ES-I3 (cell line): Measurements from ENCODE around the gene FAM107A.

Experiments used
- H3K36me3 ChIP-seq: 2 replicates; pipeline ENCODE4 v1.6.1; 2013; ENCODE audit warnings: mild to moderate bottlenecking, low read length, control low read depth, moderate library complexity; ENCODE audit not compliant: insufficient read depth
- H3K4me1 ChIP-seq: 2 replicates; pipeline ENCODE4 v1.6.1; 2013; ENCODE audit warnings: mild to moderate bottlenecking, control low read depth, low read length; ENCODE audit not compliant: insufficient read depth
- H3K9ac ChIP-seq: 2 replicates; pipeline ENCODE4 v1.6.1; 2013; ENCODE audit warnings: low read depth, mild to moderate bottlenecking, low read length, moderate library complexity
- H3K9me3 ChIP-seq: 2 replicates; pipeline ENCODE4 v1.6.1; 2013; ENCODE audit warnings: mild to moderate bottlenecking, low read length, moderate library complexity; ENCODE audit not compliant: control insufficient read depth, insufficient read depth

FAM107A gene

DNA sequence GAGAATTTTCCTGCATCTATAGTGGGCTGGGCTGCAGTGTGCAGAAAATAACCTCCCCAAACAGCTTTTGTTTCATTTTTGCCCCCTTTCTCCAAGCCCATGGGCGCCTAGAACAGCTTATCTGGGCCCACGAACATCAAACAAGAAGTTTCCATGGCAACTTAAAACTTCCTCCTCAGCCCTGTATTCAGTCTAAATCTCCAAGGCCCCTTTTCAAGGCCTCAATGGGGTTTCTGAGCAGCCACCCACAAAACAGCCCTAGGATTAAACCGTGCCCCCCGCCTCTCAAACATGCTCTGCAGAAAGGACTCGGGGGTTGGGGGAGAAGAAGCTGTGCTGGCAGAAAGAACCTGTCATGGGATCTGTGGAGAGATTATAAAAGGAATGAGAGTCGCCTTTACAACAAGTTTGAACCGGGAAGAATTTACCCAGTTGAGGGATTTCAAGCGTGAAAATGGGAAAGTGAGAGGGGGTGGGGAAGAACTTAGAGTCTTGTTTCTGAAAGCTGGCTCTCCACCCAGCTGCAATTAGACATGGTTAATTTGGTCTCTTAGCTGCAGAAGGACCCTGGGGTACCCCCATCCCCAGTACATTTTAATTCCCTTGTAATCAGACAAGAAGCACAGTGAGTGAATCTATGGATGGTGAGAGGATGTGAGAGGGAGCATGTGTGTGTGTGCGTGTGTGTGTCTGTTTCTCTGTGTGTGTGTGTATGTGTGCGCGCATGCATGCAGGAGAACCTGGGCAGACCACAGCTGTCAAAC lies 4.3 kb upstream of the FAM107A start:
- Histone ChIP-seq H3K4me1 (peaks cover 28% of the 10 kb centered on the region), H3K36me3 (no peaks in the 10 kb centered on the region), H3K9ac (no peak overlapping the region), H3K9me3 (no peaks in the 10 kb centered on the region)

DNA sequence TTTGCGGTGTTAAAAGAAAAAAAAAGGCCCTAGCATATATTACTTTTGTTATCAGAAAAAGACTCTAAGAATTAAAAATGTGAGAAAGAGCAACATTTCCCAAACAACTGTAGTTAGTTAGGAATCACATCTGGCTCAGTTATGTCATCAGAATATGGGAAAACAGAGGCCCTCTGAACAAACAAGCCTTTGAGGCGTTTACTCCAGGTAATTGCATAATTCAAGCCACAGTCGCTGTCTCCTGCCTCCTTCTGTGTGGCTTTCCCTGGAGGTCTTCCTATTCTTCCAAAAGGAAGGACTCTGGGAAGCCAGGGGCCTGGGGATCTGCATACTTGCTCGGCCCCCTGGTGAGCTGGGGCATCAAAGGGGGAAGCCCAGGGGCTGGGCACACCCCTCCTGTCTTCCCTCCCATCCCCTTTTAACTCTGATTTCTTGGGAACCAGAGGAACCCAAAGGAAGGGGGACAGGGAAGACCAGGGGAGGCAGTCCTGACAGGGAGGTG lies 3.7 kb upstream of the FAM107A start:
- Histone ChIP-seq H3K9me3 (no peaks in the 10 kb centered on the region), H3K4me1 (peaks cover 27% of the 10 kb centered on the region), H3K36me3 (no peaks in the 10 kb centered on the region), H3K9ac (no peak overlapping the region; the same call in 1 of the 2 replicates)

DNA sequence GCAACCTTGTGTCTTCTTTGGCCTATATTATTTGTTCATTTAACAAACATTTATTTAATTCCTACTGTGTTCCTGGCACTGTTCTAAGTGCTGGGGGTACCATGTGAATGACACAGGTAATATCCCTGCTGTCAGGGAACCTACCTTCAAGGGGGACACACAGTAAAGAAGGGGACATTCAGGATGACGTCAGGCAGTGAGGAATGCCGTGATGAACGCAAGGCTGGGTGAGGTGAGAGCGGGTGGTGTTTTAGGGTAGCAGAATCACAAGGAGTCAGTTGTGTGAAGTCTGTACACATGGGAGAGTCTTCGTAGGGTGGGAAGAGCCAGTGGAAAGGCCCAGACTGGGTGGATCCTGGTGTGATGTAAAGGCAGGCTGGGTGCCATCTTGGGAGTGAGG lies 1.7 kb upstream of the FAM107A start:
- no peaks in the 10 kb centered on the region for H3K36me3 ChIP-seq
- no peak overlapping the region for H3K9ac ChIP-seq
- H3K4me1 ChIP-seq: peaks cover 31% of the 10 kb centered on the region
- no peaks in the 10 kb centered on the region for H3K9me3 ChIP-seq

DNA sequence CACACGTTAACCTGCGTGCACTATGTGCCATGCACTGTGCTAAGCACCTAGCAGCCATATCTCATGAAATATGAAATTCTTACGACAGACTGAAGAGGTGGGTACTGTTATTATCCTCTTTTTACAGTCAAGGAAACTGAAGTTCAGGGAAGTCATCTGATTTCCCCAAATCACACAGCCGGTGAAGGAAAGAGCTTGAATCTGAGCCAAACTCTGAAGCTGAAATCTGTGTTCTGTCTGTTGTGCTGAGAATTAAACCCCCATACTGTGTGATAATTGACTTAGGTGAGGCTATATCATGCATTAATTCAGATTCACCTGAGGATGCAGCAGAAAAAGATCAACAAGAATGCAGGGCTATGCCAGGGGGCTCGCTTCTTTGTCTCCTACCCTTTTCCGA lies 475 bp downstream of the FAM107A start:
- Histone ChIP-seq H3K36me3 (no peaks in the 10 kb centered on the region), H3K9ac (no peak overlapping the region), H3K9me3 (no peaks in the 10 kb centered on the region), H3K4me1 (peaks cover 35% of the 10 kb centered on the region)

DNA sequence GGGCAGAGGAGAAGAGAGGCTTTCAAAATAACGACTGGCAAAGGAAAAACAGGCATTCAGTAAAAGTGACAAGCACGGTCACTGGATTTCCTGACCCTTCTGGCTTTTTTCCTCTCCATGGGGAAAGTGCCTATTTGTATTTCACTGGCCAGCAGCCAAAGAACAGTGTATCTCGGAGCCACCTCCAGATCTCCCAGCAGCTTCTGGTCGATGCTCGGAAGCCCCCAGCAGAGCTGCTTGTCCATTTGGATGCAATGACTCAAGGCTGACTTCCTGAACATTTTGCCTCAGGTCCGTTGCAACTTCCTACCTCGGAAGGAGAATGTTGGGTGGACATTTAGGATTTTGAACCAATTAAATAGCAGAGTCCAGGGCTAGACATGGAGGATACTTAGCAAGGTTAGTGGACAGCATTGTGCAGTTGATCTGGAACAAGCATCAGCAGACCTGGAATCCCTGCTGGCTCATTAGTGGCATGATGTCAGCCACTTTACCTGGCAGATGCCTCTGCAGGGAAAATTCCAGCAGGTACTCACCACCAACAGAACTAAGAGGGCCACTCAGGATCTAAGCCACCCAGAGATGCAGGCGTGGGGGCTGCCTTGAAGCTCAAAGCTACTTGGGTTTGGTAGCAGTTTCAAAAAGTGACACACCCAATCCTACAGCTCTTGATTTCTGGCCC lies 1.1 kb downstream of the FAM107A start:
- no peaks in the 10 kb centered on the region for H3K9me3 ChIP-seq
- no peak overlapping the region for H3K9ac ChIP-seq
- no peaks in the 10 kb centered on the region for H3K36me3 ChIP-seq
- H3K4me1 ChIP-seq: peaks cover 29% of the 10 kb centered on the region

DNA sequence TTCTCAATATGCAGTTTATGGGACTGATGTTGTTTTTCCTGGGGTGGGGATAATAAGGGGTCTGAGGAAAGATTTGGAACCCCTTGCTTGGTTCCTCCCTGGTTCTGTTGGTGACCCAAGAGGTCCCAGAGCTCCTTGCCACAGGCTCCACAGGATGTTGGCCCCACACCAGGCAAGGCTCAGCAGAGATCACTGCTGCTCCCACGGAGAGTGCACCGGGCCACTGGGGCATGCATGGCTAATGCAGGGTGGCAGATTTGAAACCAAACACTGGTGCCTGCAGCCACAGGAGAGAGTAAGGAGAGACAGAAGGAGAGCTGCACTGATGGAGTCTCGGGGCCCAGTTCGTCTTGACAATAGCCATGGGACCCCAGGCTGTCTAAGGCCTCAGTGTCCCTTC lies 2.5 kb downstream of the FAM107A start:
- H3K36me3 ChIP-seq: no peaks in the 10 kb centered on the region
- H3K9me3 ChIP-seq: no peaks in the 10 kb centered on the region
- no peak overlapping the region for H3K9ac ChIP-seq
- peaks cover 23% of the 10 kb centered on the region for H3K4me1 ChIP-seq

DNA sequence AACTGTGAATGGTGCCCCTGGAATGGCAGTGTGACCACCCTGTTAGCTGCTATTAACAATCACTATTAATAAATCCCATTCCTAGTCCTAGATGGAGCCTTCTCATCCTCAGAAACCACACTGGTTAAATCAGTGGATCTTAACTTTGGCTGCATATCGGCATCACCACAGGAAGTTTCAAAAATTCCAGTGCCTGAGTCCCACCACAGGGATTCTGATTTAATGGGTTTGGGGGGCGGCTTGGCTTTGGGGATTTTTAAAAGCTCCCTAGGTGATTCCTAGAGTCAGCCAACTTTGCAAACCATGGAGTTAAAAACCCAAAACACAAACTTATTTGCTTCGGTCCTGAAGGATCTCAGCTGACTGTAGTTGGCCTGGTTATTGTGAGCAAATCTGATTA lies 3.1 kb downstream of the FAM107A start:
- H3K4me1 ChIP-seq: peaks cover 26% of the 10 kb centered on the region
- H3K9me3 ChIP-seq: no peaks in the 10 kb centered on the region
- no peak overlapping the region for H3K9ac ChIP-seq
- no peaks in the 10 kb centered on the region for H3K36me3 ChIP-seq

DNA sequence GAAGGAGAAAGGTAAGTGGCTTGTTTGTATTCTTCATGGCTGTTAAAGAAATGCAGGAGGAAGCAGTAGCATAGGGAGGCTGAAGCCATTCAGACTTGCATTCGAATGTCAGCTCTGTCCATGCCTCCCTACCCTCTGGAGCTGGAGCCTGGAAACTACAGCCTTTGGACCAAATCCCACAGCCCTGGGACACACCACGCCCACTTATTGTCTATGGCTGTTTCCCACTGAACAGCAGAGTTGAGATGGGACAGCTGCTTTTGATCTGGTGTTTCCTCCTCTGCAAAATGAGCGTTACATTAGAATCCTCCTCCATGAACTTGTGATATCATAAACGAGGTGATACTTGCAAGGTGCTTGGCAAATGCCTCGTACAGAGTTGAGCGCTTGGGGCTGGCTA lies 3.6 kb downstream of the FAM107A start:
- Histone ChIP-seq H3K9me3 (no peaks in the 10 kb centered on the region), H3K4me1 (peaks cover 26% of the 10 kb centered on the region), H3K36me3 (no peaks in the 10 kb centered on the region), H3K9ac (no peak overlapping the region)

DNA sequence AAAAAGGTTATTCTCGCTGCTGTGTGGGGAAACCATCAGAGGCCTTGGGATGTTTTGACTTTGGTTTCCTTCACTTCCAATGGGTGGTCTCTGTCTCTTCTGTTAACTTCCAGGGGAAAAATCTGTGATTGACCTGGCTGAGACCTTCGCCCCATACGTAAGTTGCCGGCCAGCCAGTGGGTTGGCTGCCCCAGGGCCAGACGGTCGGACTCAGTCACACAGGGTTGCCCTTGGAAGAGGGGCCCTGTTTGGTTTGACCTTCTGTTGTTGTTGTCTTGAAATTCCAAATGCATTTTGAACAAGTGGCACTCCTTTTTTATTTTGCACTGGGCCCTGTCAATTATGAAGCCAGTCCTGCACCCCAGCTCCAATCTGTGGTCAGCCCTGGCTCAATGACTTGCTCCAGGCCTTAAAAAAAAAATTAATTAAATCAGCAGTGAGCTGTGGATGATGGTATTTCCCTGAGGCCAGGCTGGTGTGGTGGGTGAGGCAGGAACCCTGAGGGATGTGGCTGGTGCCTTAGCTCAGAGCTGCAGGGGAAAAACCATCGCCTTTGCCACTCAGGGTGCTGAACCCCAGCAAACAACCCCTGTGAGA lies 4.5 kb downstream of the FAM107A start:
- Histone ChIP-seq H3K9me3 (no peaks in the 10 kb centered on the region), H3K36me3 (no peaks in the 10 kb centered on the region), H3K9ac (no peak overlapping the region), H3K4me1 (peaks cover 25% of the 10 kb centered on the region)

DNA sequence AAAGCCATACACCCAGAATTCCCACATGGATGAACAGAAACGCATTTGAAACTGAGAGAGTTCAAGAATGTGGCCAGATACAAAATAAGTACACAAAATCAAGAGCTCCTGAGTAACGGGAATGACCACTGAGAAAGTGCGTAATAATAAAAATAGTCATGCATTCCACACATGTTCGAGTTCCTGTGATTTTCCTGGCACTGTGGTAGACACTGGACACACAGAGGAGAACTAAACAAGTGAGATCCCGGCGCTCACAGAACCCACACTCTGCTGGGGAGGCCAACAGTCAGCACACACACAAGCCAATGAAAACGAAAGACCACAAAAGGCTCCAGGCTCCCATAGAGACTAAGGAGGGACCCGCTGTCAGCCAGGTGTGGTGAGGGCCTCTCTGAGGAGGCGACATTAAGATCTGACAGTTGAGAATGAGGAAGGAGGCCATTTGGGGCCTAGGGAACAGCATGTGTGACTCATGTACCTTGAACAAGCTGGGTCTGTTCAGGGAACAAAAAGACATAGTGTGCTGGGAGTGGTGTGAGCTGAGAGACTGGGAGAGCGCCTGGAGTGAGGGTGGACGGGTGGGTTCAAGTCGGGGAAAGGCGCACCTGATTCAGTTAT lies 5.1 kb downstream of the FAM107A start:
- Histone ChIP-seq H3K9ac (no peak overlapping the region), H3K36me3 (no peaks in the 10 kb centered on the region), H3K4me1 (peaks cover 19% of the 10 kb centered on the region), H3K9me3 (no peaks in the 10 kb centered on the region)

DNA sequence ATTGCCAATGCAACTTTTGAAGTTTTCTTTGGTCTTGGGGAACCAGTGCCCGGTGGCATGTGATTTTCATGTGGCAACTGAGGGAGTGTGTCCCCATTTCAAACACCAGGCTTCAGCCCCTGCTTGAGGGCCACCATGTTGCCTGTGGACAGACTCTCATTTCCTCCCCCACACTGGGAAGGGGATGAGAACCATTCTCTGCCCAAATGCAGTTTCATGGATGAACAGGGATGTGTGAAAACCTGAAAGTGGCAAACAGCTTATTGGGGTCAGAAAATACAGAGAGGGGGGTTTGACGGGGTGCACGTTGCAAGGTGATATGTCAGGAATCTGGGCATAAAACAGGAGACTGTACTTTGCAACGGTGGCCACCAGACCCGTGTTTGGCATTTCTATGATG lies 6.3 kb downstream of the FAM107A start:
- Histone ChIP-seq H3K9ac (no peak overlapping the region), H3K9me3 (no peaks in the 10 kb centered on the region), H3K36me3 (no peaks in the 10 kb centered on the region), H3K4me1 (peaks cover 19% of the 10 kb centered on the region)

DNA sequence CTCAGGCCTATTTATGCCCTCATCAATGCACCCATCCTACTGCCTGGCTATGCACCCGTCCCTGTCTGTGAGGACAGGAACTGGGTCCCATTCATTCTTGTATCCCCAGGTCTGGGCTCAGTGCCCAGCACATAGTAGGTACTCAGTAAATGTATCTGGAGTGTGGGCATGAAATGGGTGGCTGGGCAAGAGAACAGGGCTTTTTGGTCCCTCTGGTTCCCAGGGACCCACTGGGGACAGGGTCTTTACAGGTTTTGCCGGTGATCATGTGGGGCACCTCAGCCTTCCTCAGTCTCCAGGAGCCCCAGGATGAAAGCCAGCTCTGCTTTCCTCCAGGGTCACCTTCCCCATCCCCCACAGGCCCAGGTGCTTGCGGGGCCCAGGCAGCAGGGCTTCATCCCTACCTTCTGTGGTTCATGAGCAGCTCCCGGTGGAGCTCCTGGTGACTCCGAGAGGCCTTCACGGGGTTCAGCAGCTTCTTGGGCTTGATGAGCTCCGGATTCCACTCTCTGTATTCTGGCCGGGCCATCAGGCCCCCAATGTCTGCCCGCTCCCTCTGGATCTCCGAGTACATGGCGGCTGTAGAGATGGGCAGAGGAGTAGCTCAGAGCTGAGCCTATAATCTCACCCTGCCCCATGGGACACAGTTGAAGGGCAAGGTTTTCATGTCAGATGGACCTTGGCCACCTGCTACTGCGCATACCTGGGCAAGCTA lies 7.7 kb downstream of the FAM107A start:
- no peaks in the 10 kb centered on the region for H3K36me3 ChIP-seq
- H3K9ac ChIP-seq: no peak overlapping the region
- peaks cover 30% of the 10 kb centered on the region for H3K4me1 ChIP-seq
- no peaks in the 10 kb centered on the region for H3K9me3 ChIP-seq

DNA sequence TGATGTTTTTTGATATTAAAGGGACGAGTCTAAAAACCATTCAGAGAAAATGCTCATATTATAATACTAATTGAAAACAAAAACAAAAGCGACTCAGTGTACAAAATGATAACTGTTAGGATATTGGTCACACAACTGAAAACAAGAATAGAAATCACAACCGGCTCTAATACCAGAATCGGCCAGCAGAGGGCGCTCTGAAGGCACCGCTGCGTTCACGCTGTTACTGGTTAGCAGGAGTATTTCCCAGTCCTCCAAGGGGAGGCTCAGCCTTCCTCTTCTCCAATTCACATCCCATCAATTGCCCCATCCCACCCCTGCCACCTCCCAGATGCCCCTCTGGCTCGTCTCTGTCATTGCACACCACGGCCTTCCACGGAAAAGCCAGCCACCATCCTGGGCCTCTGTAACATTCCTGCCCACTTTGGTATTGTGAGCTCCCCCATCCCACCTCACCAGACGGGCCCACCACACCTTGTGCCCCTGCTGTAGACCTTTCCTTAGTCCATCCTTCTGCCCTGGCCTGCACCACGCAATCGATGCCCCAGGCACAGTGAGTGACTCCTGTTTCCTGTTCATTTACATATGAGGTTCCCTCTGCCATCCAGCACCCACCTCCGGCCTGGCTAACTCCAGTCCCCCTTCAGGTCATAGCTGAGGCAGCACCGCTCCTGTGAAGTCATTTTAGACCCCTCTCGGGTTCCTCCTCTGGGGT lies 8.5 kb downstream of the FAM107A start:
- Histone ChIP-seq H3K9ac (no peak overlapping the region), H3K36me3 (no peaks in the 10 kb centered on the region), H3K4me1 (peaks cover 23% of the 10 kb centered on the region), H3K9me3 (no peaks in the 10 kb centered on the region)

DNA sequence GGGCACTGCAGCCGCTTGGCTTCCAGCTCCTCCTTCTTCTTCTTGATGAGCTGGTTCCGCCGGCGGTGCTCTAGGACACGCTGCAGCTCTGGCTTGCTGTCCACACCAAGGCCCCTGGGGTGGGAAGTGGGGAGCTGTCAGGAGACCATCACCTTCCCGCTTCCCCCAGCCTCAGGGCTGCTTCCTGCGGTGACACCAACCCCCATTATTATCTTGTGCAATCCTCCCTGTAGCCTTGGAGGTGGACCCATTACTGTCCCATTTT lies 10.0 kb downstream of the FAM107A start:
- Histone ChIP-seq H3K36me3 (no peaks in the 10 kb centered on the region), H3K4me1 (peaks cover 20% of the 10 kb centered on the region; the same call in 1 of the 2 replicates), H3K9me3 (no peaks in the 10 kb centered on the region), H3K9ac (no peak overlapping the region)
